Measurements from ENCODE around the gene RBMX2. TPM values are rescaled to one million over a fixed set of nuclear protein-coding genes. Genes with fewer than 3 reads are reported as not detected.

Gene RBMX2
- total and polyA plus RNA-seq, 2 of the 13 experiments (the other 11 are each of a cell fraction or from before 2014, with no cell fraction given) = 13.9 to 24.4 TPM

DNA sequence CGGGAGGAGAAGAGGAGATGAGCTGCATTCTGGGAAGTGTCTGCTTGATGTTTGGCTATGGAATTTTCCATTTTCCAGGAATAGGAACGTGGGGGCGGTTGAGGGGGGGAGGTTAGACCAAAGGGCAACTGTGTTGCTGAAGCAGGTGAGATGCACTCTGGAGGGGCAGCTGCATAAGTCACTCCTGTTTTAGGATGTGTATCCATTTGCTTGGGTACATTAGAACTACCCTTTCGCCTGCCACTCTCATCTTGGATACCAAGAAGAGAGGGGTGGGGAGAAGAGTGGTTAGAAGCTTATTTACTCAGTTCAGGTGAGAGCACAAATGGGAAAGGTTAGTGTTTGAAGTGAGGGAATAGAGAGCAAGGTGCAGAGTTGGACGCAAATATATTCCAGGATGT lies 15.4 kb upstream of the RBMX2 start (continued):
- TF ChIP-seq, protein P1, sequence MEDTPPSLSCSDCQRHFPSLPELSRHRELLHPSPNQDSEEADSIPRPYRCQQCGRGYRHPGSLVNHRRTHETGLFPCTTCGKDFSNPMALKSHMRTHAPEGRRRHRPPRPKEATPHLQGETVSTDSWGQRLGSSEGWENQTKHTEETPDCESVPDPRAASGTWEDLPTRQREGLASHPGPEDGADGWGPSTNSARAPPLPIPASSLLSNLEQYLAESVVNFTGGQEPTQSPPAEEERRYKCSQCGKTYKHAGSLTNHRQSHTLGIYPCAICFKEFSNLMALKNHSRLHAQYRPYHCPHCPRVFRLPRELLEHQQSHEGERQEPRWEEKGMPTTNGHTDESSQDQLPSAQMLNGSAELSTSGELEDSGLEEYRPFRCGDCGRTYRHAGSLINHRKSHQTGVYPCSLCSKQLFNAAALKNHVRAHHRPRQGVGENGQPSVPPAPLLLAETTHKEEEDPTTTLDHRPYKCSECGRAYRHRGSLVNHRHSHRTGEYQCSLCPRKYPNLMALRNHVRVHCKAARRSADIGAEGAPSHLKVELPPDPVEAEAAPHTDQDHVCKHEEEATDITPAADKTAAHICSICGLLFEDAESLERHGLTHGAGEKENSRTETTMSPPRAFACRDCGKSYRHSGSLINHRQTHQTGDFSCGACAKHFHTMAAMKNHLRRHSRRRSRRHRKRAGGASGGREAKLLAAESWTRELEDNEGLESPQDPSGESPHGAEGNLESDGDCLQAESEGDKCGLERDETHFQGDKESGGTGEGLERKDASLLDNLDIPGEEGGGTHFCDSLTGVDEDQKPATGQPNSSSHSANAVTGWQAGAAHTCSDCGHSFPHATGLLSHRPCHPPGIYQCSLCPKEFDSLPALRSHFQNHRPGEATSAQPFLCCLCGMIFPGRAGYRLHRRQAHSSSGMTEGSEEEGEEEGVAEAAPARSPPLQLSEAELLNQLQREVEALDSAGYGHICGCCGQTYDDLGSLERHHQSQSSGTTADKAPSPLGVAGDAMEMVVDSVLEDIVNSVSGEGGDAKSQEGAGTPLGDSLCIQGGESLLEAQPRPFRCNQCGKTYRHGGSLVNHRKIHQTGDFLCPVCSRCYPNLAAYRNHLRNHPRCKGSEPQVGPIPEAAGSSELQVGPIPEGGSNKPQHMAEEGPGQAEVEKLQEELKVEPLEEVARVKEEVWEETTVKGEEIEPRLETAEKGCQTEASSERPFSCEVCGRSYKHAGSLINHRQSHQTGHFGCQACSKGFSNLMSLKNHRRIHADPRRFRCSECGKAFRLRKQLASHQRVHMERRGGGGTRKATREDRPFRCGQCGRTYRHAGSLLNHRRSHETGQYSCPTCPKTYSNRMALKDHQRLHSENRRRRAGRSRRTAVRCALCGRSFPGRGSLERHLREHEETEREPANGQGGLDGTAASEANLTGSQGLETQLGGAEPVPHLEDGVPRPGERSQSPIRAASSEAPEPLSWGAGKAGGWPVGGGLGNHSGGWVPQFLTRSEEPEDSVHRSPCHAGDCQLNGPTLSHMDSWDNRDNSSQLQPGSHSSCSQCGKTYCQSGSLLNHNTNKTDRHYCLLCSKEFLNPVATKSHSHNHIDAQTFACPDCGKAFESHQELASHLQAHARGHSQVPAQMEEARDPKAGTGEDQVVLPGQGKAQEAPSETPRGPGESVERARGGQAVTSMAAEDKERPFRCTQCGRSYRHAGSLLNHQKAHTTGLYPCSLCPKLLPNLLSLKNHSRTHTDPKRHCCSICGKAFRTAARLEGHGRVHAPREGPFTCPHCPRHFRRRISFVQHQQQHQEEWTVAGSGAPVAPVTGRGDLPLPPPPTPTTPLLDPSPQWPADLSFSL (CRISPR knock-in tag; IDR thresholded peaks at IDR 0.05) = no peak
- TF ChIP-seq NCOA2 (CRISPR knock-in tag; IDR thresholded peaks at IDR 0.05) = peak; percentile 56; the same call in 1 of the 2 replicates
- TF ChIP-seq SYNCRIP (IDR thresholded peaks at IDR 0.05; ENCODE audit: insufficient read depth, low read depth, low read length) = no peak
- TF ChIP-seq ZNF24 (IDR thresholded peaks at IDR 0.05) = no peak
- TF ChIP-seq, protein P2, sequence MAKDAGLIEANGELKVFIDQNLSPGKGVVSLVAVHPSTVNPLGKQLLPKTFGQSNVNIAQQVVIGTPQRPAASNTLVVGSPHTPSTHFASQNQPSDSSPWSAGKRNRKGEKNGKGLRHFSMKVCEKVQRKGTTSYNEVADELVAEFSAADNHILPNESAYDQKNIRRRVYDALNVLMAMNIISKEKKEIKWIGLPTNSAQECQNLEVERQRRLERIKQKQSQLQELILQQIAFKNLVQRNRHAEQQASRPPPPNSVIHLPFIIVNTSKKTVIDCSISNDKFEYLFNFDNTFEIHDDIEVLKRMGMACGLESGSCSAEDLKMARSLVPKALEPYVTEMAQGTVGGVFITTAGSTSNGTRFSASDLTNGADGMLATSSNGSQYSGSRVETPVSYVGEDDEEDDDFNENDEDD (CRISPR knock-in tag; IDR thresholded peaks at IDR 0.05; ENCODE audit: borderline replicate concordance) = no peak
- TF ChIP-seq ZBTB42 (CRISPR knock-in tag; IDR thresholded peaks at IDR 0.05) = no peak
- TF ChIP-seq, protein P3, sequence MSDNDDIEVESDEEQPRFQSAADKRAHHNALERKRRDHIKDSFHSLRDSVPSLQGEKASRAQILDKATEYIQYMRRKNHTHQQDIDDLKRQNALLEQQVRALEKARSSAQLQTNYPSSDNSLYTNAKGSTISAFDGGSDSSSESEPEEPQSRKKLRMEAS (IDR thresholded peaks at IDR 0.05) = 0 out of 2 replicates have a peak, but pooled peaks have one; percentile 33
- no peak for TF ChIP-seq GLI4 (CRISPR knock-in tag; IDR thresholded peaks at IDR 0.05; ENCODE audit: borderline replicate concordance)
- peak; percentile 21 for TF ChIP-seq ASH2L (IDR thresholded peaks at IDR 0.05; ENCODE audit: insufficient read length, low read depth, low read length)
- 0 out of 2 replicates have a peak, but pooled peaks have one; percentile 25 for TF ChIP-seq TCF7 (IDR thresholded peaks at IDR 0.05; ENCODE audit: low read depth)
- TF ChIP-seq IRF2 (CRISPR knock-in tag; IDR thresholded peaks at IDR 0.05) = no peak
- no peak for TF ChIP-seq ZNF780A (CRISPR knock-in tag; IDR thresholded peaks at IDR 0.05)
- TF ChIP-seq ZHX2 (IDR thresholded peaks at IDR 0.05; ENCODE audit: low read depth) = no peak
- TF ChIP-seq ZHX2 (CRISPR knock-in tag; IDR thresholded peaks at IDR 0.05; ENCODE audit: borderline replicate concordance) = no peak
- no peak for TF ChIP-seq ZNF558 (CRISPR knock-in tag; IDR thresholded peaks at IDR 0.05; ENCODE audit: borderline replicate concordance)
- peak; percentile 27; the same call in 1 of the 2 replicates for TF ChIP-seq PPARG (CRISPR knock-in tag; conservative IDR thresholded peaks at IDR 0.05)
- no peak for TF ChIP-seq CCDC6 (CRISPR knock-in tag; IDR thresholded peaks at IDR 0.05)
